ENCODE measurements around the gene WDR46.
A peak's percentile ranks its signal among the peaks of the same experiment; 100 is the strongest.

The WDR46 gene

DNA sequence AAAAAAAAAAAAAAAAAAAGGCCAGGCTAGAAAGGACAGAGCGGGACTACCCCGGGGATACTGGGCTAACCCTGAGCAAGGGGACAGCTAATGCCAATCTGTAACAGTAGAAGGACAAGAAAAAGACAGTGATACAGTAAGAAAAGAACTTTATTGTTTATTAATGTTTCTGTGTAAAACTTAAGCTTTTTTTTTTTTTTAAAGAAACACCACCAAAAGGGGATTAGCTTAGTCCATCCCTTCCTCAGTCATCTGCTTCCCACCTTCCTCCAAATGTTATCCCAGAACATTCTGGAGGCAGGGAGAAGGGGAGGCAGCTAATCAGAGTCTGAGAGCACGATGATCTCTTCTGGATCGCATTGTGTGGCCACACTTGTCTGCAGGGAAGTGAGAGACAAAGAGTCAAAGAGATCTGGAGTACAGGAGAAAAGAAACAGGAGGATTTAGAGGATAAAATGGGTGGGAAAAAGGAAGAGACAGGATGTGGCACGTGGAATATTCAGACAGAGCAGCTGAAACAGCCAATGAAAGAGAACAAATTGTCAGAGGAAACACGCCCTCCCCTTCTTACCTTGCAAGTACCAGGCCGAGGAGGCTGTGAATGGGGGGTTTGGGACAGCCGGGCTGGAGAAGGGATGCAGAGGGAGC, 29.5 kb upstream of the WDR46 start:
- peak overlapping the region; percentile 91 to 98 (median 98) for H3K27ac Mint-ChIP-seq
- H3K4me1 Mint-ChIP-seq = peaks cover 71% of the 10 kb centered on the region
- H3K9me3 Mint-ChIP-seq = no peaks in the 10 kb centered on the region
- peaks cover 24% of the 10 kb centered on the region for H3K36me3 Mint-ChIP-seq (ENCODE audit: low read depth)
- TF ChIP-seq, protein P1, sequence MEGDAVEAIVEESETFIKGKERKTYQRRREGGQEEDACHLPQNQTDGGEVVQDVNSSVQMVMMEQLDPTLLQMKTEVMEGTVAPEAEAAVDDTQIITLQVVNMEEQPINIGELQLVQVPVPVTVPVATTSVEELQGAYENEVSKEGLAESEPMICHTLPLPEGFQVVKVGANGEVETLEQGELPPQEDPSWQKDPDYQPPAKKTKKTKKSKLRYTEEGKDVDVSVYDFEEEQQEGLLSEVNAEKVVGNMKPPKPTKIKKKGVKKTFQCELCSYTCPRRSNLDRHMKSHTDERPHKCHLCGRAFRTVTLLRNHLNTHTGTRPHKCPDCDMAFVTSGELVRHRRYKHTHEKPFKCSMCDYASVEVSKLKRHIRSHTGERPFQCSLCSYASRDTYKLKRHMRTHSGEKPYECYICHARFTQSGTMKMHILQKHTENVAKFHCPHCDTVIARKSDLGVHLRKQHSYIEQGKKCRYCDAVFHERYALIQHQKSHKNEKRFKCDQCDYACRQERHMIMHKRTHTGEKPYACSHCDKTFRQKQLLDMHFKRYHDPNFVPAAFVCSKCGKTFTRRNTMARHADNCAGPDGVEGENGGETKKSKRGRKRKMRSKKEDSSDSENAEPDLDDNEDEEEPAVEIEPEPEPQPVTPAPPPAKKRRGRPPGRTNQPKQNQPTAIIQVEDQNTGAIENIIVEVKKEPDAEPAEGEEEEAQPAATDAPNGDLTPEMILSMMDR (IDR thresholded peaks at IDR 0.05; ENCODE audit: unreplicated experiment in 3 of 3) = no peak
- H3K27me3 Mint-ChIP-seq (ENCODE audit: low read depth) = peaks cover under 1% of the 10 kb centered on the region
- H3K4me3 Mint-ChIP-seq = peak overlapping the region; percentile 96 to 97 (median 97)

GRCh38 chr6:33317669-33318425, 28.8 kb upstream of the WDR46 start, which contains the start of gene ZBTB22:
TSS of gene ZBTB22 (minus strand) at chr6:33317744. CDS start at chr6:33316916, 828 bp downstream.
- TF ChIP-seq, protein P1 (IDR thresholded peaks at IDR 0.05; ENCODE audit: unreplicated experiment in 3 of 3) = no peak
- Mint-ChIP-seq H3K9me3 (no peaks in the 10 kb centered on the region), H3K36me3 (ENCODE audit: low read depth) (peaks cover 24% of the 10 kb centered on the region), H3K27ac (peak within 1 kb of the TSS; percentile 91 to 98 (median 98)), H3K4me1 (peaks cover 73% of the 10 kb centered on the region), H3K27me3 (ENCODE audit: low read depth) (peaks cover 4% of the 10 kb centered on the region), H3K4me3 (peak within 1 kb of the TSS; percentile 96 to 97 (median 97))

DNA sequence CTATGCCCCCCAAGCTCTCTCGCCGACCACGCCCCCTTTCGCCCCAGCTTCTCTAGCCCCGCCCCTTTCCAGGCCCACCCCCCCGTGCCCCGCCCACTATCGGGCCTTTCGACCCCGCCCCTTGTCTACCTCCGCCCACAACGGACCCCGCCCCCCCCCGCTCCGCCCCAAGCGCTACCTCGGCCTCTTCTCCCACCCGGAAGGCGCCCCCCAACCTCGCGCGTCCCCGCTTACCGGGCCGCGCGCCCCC, 28.3 kb upstream of the WDR46 start:
- peak overlapping the region; percentile 87 to 97 (median 97) for H3K4me3 Mint-ChIP-seq
- peaks cover 74% of the 10 kb centered on the region for H3K4me1 Mint-ChIP-seq
- peak overlapping the region; percentile 91 to 98 (median 98) for H3K27ac Mint-ChIP-seq
- H3K9me3 Mint-ChIP-seq = no peaks in the 10 kb centered on the region
- peaks cover 26% of the 10 kb centered on the region for H3K36me3 Mint-ChIP-seq (ENCODE audit: low read depth)
- H3K27me3 Mint-ChIP-seq (ENCODE audit: low read depth) = peaks cover 8% of the 10 kb centered on the region
- TF ChIP-seq, protein P1 (IDR thresholded peaks at IDR 0.05; ENCODE audit: unreplicated experiment in 3 of 3) = no peak

GRCh38 chr6:33316603-33317418, 27.8 kb upstream of the WDR46 start:
- Mint-ChIP-seq H3K4me1 (peaks cover 74% of the 10 kb centered on the region), H3K27ac (peak overlapping the region; percentile 74 to 98 (median 91)), H3K36me3 (ENCODE audit: low read depth) (peaks cover 25% of the 10 kb centered on the region), H3K27me3 (ENCODE audit: low read depth) (peaks cover 13% of the 10 kb centered on the region), H3K9me3 (no peaks in the 10 kb centered on the region), H3K4me3 (peak overlapping the region; percentile 87 to 97 (median 97))
- TF ChIP-seq, protein P1 (IDR thresholded peaks at IDR 0.05; ENCODE audit: unreplicated experiment in 3 of 3) = no peak

- H3K27me3 Mint-ChIP-seq (ENCODE audit: low read depth) = peaks cover 13% of the 10 kb centered on the region
- no peaks in the 10 kb centered on the region for H3K9me3 Mint-ChIP-seq
- H3K27ac Mint-ChIP-seq = peak overlapping the region; percentile 74 to 98 (median 91)
- peaks cover 67% of the 10 kb centered on the region for H3K4me1 Mint-ChIP-seq
- H3K4me3 Mint-ChIP-seq = peak overlapping the region; percentile 87 to 97 (median 97)
- TF ChIP-seq, protein P1 (IDR thresholded peaks at IDR 0.05; ENCODE audit: unreplicated experiment in 3 of 3) = no peak
- peaks cover 25% of the 10 kb centered on the region for H3K36me3 Mint-ChIP-seq (ENCODE audit: low read depth)
Observed at GRCh38 chr6:33315793-33316602, 27.0 kb upstream of the WDR46 start.
